GM23338 (cell line): ENCODE measurements around the gene PDE3A. TPM values are rescaled to one million over a fixed set of nuclear protein-coding genes. Genes with fewer than 3 reads are reported as not detected.

Source experiments
- ATAC-seq: fragments of 200-7000 bp; cut with Tn5 transposase; 3 replicates; pipeline ENCODE4 v1.9.1; 2020
- DNase-seq: peaks from one replicate; pipeline ENCODE4 v3.0.0-alpha.2; 2015; ENCODE audit warnings: low spot score
- H2AFZ ChIP-seq: fragments of 200-600 bp; sonication (generic); 2 replicates; pipeline ENCODE4 v1.8.0; 2016; ENCODE audit warnings: antibody characterized with exemption, mild to moderate bottlenecking, moderate library complexity
- H3F3A ChIP-seq: fragments of 200-600 bp; sonication (generic); replicated peaks from 2 replicates; pipeline ENCODE4 v1.8.0; 2017; ENCODE audit warnings: antibody characterized with exemption, mixed run types, low read depth
- H3K27ac ChIP-seq: fragments of 200-600 bp; sonication (generic); 2 replicates; pipeline ENCODE4 v1.6.1; 2016; ENCODE audit warnings: low read depth
- H3K27me3 ChIP-seq: fragments of 200-600 bp; sonication (generic); 2 replicates; pipeline ENCODE4 v1.8.0; 2016; ENCODE audit warnings: mild to moderate bottlenecking, mixed run types, moderate library complexity; ENCODE audit not compliant: insufficient read depth
- H3K36me3 ChIP-seq: fragments of 200-600 bp; sonication (generic); 2 replicates; pipeline ENCODE4 v1.8.0; 2016; ENCODE audit warnings: mild to moderate bottlenecking; ENCODE audit not compliant: insufficient read depth
- H3K4me1 ChIP-seq: fragments of 200-600 bp; sonication (generic); 2 replicates; pipeline ENCODE4 v1.8.0; 2016; ENCODE audit warnings: mild to moderate bottlenecking, moderate library complexity; ENCODE audit not compliant: insufficient read depth
- H3K4me2 ChIP-seq: fragments of 200-600 bp; sonication (generic); 2 replicates; pipeline ENCODE4 v1.7.1; 2017; ENCODE audit warnings: mixed run types
- H3K4me3 ChIP-seq: fragments of 200-600 bp; sonication (generic); 2 replicates; pipeline ENCODE4 v1.6.1; 2016; ENCODE audit warnings: mixed run types
- H3K79me2 ChIP-seq: fragments of 200-600 bp; sonication (generic); replicated peaks from 2 replicates; pipeline ENCODE4 v1.8.0; 2017; ENCODE audit warnings: mild to moderate bottlenecking; ENCODE audit not compliant: insufficient read depth
- H3K9me2 ChIP-seq: fragments of 200-600 bp; sonication (generic); 2 replicates; pipeline ENCODE4 v1.8.0; 2017; ENCODE audit not compliant: insufficient read depth
- H4K20me1 ChIP-seq: fragments of 200-600 bp; sonication (generic); replicated peaks from 2 replicates; pipeline ENCODE4 v1.8.0; 2017; ENCODE audit warnings: mild to moderate bottlenecking; ENCODE audit not compliant: insufficient read depth
- H3K27ac Mint-ChIP-seq: 2 replicates; pipeline ENCODE4 v1.8.0; 2020; ENCODE audit warnings: inconsistent platforms, mild to moderate bottlenecking, moderate library complexity, mixed read lengths
- H3K27me3 Mint-ChIP-seq: 3 replicates; pipeline ENCODE4 v1.8.0; 2022; ENCODE audit warnings: low read depth, mild to moderate bottlenecking, moderate library complexity, mixed read lengths, inconsistent platforms; ENCODE audit not compliant: insufficient read depth, poor library complexity
- H3K36me3 Mint-ChIP-seq: 3 replicates; pipeline ENCODE4 v1.8.0; 2021; ENCODE audit warnings: low read depth, mild to moderate bottlenecking, inconsistent platforms, moderate library complexity, mixed read lengths
- H3K4me1 Mint-ChIP-seq: 3 replicates; pipeline ENCODE4 v1.8.0; 2020; ENCODE audit warnings: mild to moderate bottlenecking, inconsistent platforms, mixed read lengths
- H3K4me3 Mint-ChIP-seq: 3 replicates; pipeline ENCODE4 v1.8.0; 2021; ENCODE audit warnings: moderate library complexity, mild to moderate bottlenecking, inconsistent platforms, mixed read lengths
- H3K9me3 Mint-ChIP-seq: 3 replicates; pipeline ENCODE4 v1.8.0; 2020; ENCODE audit warnings: moderate library complexity, mild to moderate bottlenecking, inconsistent platforms, mixed read lengths
- CREB1 ChIP-seq: fragments of 250-450 bp; sonication (Bioruptor Pico); IDR thresholded peaks from 2 replicates; pipeline ENCODE4 v1.5.0; 2020; ENCODE audit warnings: low read depth, mild to moderate bottlenecking, moderate library complexity
- CTCF ChIP-seq, 2 experiments: fragments of 200-600 bp in 1 of 2; sonication (generic) in 1 of 2; conservative IDR thresholded peaks; 2 replicates each; pipeline versions ENCODE4 v1.5.1 to v1.6.1; 2016 to 2017; ENCODE audit warnings: antibody characterized with exemption in 2 of 2, low read depth in 2 of 2, mild to moderate bottlenecking in 2 of 2, moderate library complexity in 1 of 2
- EZH2 ChIP-seq: fragments of 200-600 bp; sonication (generic); IDR thresholded peaks from one replicate; pipeline ENCODE4 v1.8.0; 2017; ENCODE audit warnings: antibody characterized with exemption, mild to moderate bottlenecking, low read depth; ENCODE audit not compliant: unreplicated experiment
- EZH2phosphoT487 ChIP-seq: fragments of 200-600 bp; sonication (generic); IDR thresholded peaks from one replicate; pipeline ENCODE4 v1.8.1; 2018; ENCODE audit warnings: antibody characterized with exemption; ENCODE audit not compliant: unreplicated experiment
- JUNB ChIP-seq: IDR thresholded peaks from one replicate; pipeline ENCODE4 v1.6.1; 2016; ENCODE audit warnings: antibody characterized with exemption; ENCODE audit not compliant: unreplicated experiment
- NANOG ChIP-seq: IDR thresholded peaks from 2 replicates; pipeline ENCODE4 v1.6.1; 2016; ENCODE audit warnings: antibody characterized with exemption, borderline replicate concordance
- POLR2AphosphoS5 ChIP-seq: IDR thresholded peaks from 2 replicates; pipeline ENCODE4 v1.6.1; 2016; ENCODE audit warnings: antibody characterized with exemption, low read depth
- STAT1 ChIP-seq: IDR thresholded peaks from one replicate; pipeline ENCODE4 v1.6.1; 2016; ENCODE audit warnings: antibody characterized with exemption; ENCODE audit not compliant: unreplicated experiment
- ZNF114 ChIP-seq: fragments of 250-450 bp; sonication (Bioruptor Pico); IDR thresholded peaks from 2 replicates; pipeline ENCODE4 v1.5.0; 2020; ENCODE audit warnings: mild to moderate bottlenecking, moderate library complexity
- ZNF331 ChIP-seq: fragments of 250-450 bp; sonication (Bioruptor Pico); IDR thresholded peaks from 2 replicates; pipeline ENCODE4 v1.5.0; 2020; ENCODE audit warnings: low read depth, mild to moderate bottlenecking, moderate library complexity
- polyA plus RNA-seq: library from polyadenylated mRNA; unstranded; fragments of >200 nt; fragmentation: Nextera tagmentation; extraction: Ambion mirVana; gene quantifications from 2 replicates; pipeline ENCODE4 v1.2.1, GENCODE V29; 2016
- total RNA-seq: library from RNA; depleted of rRNA; stranded (reverse); fragments of >200 nt; shearing (Covaris generic); gene quantifications from 2 replicates; pipeline ENCODE4 v1.2.3, GENCODE V29; 2014
- TF ChIP-seq, protein P1 (sequence below): IDR thresholded peaks from 2 replicates; pipeline ENCODE4 v1.6.1; 2016; ENCODE audit warnings: antibody characterized with exemption
- TF ChIP-seq, protein P2 (sequence below): fragments of 250-450 bp; sonication (Bioruptor Pico); IDR thresholded peaks from 2 replicates; pipeline ENCODE4 v1.5.0; 2020; ENCODE audit warnings: mild to moderate bottlenecking, moderate library complexity
- TF ChIP-seq, protein P3 (sequence below): IDR thresholded peaks from one replicate; pipeline ENCODE4 v1.6.1; 2018; ENCODE audit warnings: antibody characterized with exemption; ENCODE audit not compliant: unreplicated experiment

The PDE3A gene
- total and polyA plus RNA-seq, 2 experiments from 2014 or later, result 2.7 to 9.2 TPM

DNA sequence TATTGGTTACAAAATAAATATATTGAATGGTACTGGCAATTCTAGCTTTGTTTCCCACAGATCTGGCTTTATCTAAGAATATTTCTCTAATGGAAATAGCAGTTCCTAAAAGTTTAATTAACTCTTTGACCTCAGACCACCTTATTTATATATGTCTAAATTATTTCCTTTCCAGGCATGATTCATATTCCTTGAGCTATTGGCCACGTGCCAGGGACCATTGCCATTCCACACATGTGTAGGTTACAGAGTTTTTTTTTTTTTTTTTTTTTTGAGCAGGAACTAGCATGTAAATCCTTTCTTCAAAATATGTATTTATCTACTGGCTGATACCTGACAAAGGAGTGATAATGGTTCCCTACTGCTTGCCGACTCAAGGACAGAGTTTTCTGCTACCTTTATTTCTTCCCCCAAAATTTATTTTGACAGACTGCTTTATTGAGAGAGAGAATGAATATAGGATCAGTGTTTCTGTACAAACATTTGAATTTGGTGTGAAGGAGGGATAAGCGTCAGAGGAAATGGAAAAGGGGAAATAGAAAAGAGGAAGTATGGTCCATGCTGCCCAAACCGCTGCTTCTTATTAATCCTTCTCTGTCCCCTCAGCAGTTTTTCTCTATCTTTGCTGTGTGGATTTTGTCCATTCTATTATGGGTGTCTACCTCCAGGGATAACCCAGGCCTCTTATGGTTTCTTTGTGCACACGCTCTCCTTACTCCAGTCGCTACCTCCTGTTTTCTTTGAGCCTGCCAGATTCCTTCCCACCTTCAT is 36.4 kb downstream of the PDE3A start:
- H3K27ac Mint-ChIP-seq, result peak overlapping the region; percentile 86
- no peaks in the 10 kb centered on the region for H3K79me2 ChIP-seq
- H3K4me2 ChIP-seq, result peak overlapping the region; percentile 5; the same call in 1 of the 2 replicates
- no peak overlapping the region for H3K4me3 ChIP-seq
- H4K20me1 ChIP-seq, result no peaks in the 10 kb centered on the region
- H3K27me3 ChIP-seq, result no peaks in the 10 kb centered on the region
- peaks cover 3% of the 10 kb centered on the region; the same call in 1 of the 3 replicates for H3K36me3 Mint-ChIP-seq
- DNase-seq (no peak), ATAC-seq (no peak)
- peak overlapping the region; percentile 61 for H3K27ac ChIP-seq
- peaks cover 53% of the 10 kb centered on the region for H3K4me1 ChIP-seq
- no peaks in the 10 kb centered on the region for H3K27me3 Mint-ChIP-seq
- TF ChIP-seq NANOG (no peak), EZH2 (no peak), EZH2phosphoT487 (no peak), POLR2AphosphoS5 (no peak), STAT1 (no peak), JUNB (no peak), CTCF (conservative IDR thresholded peaks at IDR 0.05; ENCODE audit: low read depth in 2 of 2) (no peak), ZNF331 (CRISPR knock-in tag) (no peak), ZNF114 (CRISPR knock-in tag) (no peak), CREB1 (CRISPR knock-in tag) (no peak)
- TF ChIP-seq, protein P1, sequence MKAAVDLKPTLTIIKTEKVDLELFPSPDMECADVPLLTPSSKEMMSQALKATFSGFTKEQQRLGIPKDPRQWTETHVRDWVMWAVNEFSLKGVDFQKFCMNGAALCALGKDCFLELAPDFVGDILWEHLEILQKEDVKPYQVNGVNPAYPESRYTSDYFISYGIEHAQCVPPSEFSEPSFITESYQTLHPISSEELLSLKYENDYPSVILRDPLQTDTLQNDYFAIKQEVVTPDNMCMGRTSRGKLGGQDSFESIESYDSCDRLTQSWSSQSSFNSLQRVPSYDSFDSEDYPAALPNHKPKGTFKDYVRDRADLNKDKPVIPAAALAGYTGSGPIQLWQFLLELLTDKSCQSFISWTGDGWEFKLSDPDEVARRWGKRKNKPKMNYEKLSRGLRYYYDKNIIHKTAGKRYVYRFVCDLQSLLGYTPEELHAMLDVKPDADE, result no peak
- TF ChIP-seq, protein P2, sequence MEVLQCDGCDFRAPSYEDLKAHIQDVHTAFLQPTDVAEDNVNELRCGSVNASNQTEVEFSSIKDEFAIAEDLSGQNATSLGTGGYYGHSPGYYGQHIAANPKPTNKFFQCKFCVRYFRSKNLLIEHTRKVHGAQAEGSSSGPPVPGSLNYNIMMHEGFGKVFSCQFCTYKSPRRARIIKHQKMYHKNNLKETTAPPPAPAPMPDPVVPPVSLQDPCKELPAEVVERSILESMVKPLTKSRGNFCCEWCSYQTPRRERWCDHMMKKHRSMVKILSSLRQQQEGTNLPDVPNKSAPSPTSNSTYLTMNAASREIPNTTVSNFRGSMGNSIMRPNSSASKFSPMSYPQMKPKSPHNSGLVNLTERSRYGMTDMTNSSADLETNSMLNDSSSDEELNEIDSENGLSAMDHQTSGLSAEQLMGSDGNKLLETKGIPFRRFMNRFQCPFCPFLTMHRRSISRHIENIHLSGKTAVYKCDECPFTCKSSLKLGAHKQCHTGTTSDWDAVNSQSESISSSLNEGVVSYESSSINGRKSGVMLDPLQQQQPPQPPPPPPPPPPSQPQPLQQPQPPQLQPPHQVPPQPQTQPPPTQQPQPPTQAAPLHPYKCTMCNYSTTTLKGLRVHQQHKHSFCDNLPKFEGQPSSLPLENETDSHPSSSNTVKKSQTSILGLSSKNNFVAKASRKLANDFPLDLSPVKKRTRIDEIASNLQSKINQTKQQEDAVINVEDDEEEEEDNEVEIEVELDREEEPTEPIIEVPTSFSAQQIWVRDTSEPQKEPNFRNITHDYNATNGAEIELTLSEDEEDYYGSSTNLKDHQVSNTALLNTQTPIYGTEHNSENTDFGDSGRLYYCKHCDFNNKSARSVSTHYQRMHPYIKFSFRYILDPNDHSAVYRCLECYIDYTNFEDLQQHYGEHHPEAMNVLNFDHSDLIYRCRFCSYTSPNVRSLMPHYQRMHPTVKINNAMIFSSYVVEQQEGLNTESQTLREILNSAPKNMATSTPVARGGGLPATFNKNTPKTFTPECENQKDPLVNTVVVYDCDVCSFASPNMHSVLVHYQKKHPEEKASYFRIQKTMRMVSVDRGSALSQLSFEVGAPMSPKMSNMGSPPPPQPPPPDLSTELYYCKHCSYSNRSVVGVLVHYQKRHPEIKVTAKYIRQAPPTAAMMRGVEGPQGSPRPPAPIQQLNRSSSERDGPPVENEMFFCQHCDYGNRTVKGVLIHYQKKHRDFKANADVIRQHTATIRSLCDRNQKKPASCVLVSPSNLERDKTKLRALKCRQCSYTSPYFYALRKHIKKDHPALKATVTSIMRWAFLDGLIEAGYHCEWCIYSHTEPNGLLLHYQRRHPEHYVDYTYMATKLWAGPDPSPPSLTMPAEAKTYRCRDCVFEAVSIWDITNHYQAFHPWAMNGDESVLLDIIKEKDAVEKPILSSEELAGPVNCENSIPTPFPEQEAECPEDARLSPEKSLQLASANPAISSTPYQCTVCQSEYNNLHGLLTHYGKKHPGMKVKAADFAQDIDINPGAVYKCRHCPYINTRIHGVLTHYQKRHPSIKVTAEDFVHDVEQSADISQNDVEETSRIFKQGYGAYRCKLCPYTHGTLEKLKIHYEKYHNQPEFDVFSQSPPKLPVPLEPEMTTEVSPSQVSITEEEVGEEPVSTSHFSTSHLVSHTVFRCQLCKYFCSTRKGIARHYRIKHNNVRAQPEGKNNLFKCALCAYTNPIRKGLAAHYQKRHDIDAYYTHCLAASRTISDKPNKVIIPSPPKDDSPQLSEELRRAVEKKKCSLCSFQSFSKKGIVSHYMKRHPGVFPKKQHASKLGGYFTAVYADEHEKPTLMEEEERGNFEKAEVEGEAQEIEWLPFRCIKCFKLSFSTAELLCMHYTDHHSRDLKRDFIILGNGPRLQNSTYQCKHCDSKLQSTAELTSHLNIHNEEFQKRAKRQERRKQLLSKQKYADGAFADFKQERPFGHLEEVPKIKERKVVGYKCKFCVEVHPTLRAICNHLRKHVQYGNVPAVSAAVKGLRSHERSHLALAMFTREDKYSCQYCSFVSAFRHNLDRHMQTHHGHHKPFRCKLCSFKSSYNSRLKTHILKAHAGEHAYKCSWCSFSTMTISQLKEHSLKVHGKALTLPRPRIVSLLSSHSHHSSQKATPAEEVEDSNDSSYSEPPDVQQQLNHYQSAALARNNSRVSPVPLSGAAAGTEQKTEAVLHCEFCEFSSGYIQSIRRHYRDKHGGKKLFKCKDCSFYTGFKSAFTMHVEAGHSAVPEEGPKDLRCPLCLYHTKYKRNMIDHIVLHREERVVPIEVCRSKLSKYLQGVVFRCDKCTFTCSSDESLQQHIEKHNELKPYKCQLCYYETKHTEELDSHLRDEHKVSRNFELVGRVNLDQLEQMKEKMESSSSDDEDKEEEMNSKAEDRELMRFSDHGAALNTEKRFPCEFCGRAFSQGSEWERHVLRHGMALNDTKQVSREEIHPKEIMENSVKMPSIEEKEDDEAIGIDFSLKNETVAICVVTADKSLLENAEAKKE, result no peak
- TF ChIP-seq, protein P3, sequence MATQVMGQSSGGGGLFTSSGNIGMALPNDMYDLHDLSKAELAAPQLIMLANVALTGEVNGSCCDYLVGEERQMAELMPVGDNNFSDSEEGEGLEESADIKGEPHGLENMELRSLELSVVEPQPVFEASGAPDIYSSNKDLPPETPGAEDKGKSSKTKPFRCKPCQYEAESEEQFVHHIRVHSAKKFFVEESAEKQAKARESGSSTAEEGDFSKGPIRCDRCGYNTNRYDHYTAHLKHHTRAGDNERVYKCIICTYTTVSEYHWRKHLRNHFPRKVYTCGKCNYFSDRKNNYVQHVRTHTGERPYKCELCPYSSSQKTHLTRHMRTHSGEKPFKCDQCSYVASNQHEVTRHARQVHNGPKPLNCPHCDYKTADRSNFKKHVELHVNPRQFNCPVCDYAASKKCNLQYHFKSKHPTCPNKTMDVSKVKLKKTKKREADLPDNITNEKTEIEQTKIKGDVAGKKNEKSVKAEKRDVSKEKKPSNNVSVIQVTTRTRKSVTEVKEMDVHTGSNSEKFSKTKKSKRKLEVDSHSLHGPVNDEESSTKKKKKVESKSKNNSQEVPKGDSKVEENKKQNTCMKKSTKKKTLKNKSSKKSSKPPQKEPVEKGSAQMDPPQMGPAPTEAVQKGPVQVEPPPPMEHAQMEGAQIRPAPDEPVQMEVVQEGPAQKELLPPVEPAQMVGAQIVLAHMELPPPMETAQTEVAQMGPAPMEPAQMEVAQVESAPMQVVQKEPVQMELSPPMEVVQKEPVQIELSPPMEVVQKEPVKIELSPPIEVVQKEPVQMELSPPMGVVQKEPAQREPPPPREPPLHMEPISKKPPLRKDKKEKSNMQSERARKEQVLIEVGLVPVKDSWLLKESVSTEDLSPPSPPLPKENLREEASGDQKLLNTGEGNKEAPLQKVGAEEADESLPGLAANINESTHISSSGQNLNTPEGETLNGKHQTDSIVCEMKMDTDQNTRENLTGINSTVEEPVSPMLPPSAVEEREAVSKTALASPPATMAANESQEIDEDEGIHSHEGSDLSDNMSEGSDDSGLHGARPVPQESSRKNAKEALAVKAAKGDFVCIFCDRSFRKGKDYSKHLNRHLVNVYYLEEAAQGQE, result no peak
- no peaks in the 10 kb centered on the region for H3K9me3 Mint-ChIP-seq
- no peaks in the 10 kb centered on the region for H3F3A ChIP-seq
- H3K4me3 Mint-ChIP-seq, result no peak overlapping the region; the same call in 2 of the 3 replicates
- H3K9me2 ChIP-seq, result no peaks in the 10 kb centered on the region
- H3K36me3 ChIP-seq, result no peaks in the 10 kb centered on the region
- H2AFZ ChIP-seq, result no peak overlapping the region
- H3K4me1 Mint-ChIP-seq, result peaks cover 42% of the 10 kb centered on the region
